ENCODE measurements around the gene ZNRF3.
"Not testable (repeated sequence)": the region's sequence is repeated elsewhere in the genome, so short reads cannot be mapped to it uniquely, and the experiment has no call there.

The ZNRF3 gene

GRCh38 chr22:28907311-28908008 lies 24.1 kb downstream of the ZNRF3 start:
- no peak for DNase-seq (ENCODE audit: low spot score)

GRCh38 chr22:28908810-28909209 lies 25.4 kb downstream of the ZNRF3 start:
- DNase-seq (ENCODE audit: low spot score) = not testable (repeated sequence)

GRCh38 chr22:28909375-28909774 lies 26.0 kb downstream of the ZNRF3 start:
- DNase-seq (ENCODE audit: low spot score) = no peak

GRCh38 chr22:28910569-28911303 lies 27.4 kb downstream of the ZNRF3 start:
- no peak for DNase-seq (ENCODE audit: low spot score)

- no peak for DNase-seq (ENCODE audit: low spot score)
Measured at GRCh38 chr22:28911304-28911690, 27.9 kb downstream of the ZNRF3 start.

- no peak for DNase-seq (ENCODE audit: low spot score)
Measured at GRCh38 chr22:28911777-28912669, 28.7 kb downstream of the ZNRF3 start.

GRCh38 chr22:28914201-28914600 lies 30.8 kb downstream of the ZNRF3 start:
- DNase-seq (ENCODE audit: low spot score) = no peak

GRCh38 chr22:28915969-28916368 lies 32.6 kb downstream of the ZNRF3 start:
- no peak for DNase-seq (ENCODE audit: low spot score)

- peak; percentile 54 for DNase-seq (ENCODE audit: low spot score)
Measured at GRCh38 chr22:28917747-28918549, 34.6 kb downstream of the ZNRF3 start.

GRCh38 chr22:28918550-28919271 lies 35.3 kb downstream of the ZNRF3 start:
- DNase-seq (ENCODE audit: low spot score) = no peak

GRCh38 chr22:28920757-28921584 lies 37.6 kb downstream of the ZNRF3 start:
- no peak for DNase-seq (ENCODE audit: low spot score)

GRCh38 chr22:28921585-28921879 lies 38.2 kb downstream of the ZNRF3 start:
- DNase-seq (ENCODE audit: low spot score) = no peak

- DNase-seq (ENCODE audit: low spot score) = no peak
Measured at GRCh38 chr22:28922540-28923244, 39.3 kb downstream of the ZNRF3 start.

- DNase-seq (ENCODE audit: low spot score) = no peak
Measured at GRCh38 chr22:28923826-28924732, 40.7 kb downstream of the ZNRF3 start.

GRCh38 chr22:28925916-28926315 lies 42.5 kb downstream of the ZNRF3 start:
- DNase-seq (ENCODE audit: low spot score) = no peak

- DNase-seq (ENCODE audit: low spot score) = no peak
Measured at GRCh38 chr22:28927630-28928029, 44.3 kb downstream of the ZNRF3 start.

GRCh38 chr22:28929197-28929596 lies 45.8 kb downstream of the ZNRF3 start:
- DNase-seq (ENCODE audit: low spot score) = no peak

GRCh38 chr22:28930357-28931007 lies 47.1 kb downstream of the ZNRF3 start:
- DNase-seq (ENCODE audit: low spot score) = no peak

Measured in D341Med (cell line).